ENCODE measurements around the gene PTPRD.

The PTPRD gene

GRCh38 chr9:10079284-10079964 is 533.4 kb downstream of the PTPRD start:
- H3K27ac ChIP-seq = no peak overlapping the region
- no peak for DNase-seq (ENCODE audit: low read depth, low spot score)

DNA sequence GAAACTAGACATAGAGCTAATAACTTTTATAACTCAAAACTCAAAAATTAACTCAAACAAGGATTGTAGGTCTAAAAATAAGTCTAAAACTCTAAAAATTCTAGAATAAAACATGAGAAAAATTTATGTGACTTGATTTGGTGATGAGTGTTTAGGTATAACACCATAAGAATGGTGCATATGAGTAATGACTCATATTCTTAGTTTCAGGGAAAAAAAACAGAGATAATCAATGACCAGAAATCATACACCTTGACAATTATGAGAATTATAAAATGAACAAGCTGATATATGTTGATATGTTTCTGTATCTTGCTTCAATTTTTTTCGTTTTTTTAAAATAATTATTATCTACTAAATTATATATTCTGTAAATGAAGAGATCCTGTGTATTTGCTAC is 541.2 kb downstream of the PTPRD start:
- DNase-seq (ENCODE audit: low read depth, low spot score) = no peak
- no peak overlapping the region for H3K27ac ChIP-seq

GRCh38 chr9:10062629-10063395 is 550.0 kb downstream of the PTPRD start:
- DNase-seq (ENCODE audit: low read depth, low spot score) = no peak
- H3K27ac ChIP-seq = no peak overlapping the region

- DNase-seq (ENCODE audit: low read depth, low spot score) = peak; percentile 75
- peak overlapping the region; percentile 76 for H3K27ac ChIP-seq
These were observed 553.8 kb downstream of the PTPRD start for GRCh38 chr9:10059044-10059443.

DNA sequence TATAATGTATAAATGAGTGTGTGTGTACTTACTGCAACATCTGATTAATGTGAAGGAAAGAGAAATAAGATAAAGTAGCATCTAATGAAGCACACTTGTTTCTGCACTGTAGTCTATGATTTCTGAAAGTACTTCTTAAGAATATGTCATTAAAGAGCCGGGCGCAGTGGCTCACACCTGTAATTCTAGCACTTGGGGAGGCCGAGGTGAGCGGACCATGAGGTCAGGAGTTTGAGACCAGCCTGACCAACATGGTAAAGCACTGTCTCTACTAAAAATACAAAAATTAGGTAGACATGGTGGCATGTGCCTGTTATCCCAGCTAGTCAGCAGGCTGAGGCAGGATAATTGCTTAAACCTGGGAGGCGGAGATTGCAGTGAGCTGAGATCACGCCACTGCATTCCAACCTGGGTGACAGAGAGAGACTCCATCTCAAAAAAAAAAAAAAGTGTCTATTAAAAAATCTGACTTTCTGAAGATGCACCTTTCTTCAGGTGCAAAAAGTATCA is 556.9 kb downstream of the PTPRD start:
- DNase-seq (ENCODE audit: low read depth, low spot score) = no peak

GRCh38 chr9:10054456-10054855 is 558.3 kb downstream of the PTPRD start:
- DNase-seq (ENCODE audit: low read depth, low spot score) = no peak
- H3K27ac ChIP-seq = no peak overlapping the region

More for the DNA sequence above, 556.9 kb downstream of the PTPRD start:
- H3K27ac ChIP-seq = no peak overlapping the region

DNA sequence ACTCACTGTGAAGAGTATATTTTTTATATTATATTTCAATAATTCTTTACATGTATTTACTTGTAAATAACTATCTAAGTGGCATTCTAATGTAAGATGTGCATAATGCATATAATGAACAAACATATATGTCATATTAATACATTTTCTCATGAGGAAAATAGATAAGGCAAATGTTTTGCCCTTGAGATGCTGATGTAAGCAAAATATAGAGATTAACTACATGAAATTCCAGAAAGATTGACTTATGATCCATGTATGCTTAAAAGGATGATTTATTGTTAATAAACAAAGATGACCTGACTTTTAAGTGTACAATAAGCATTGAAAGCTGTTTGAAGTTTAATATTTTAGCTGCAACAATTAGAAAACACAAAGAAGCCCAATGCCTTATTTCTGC is 559.9 kb downstream of the PTPRD start:
- DNase-seq (ENCODE audit: low read depth, low spot score) = no peak

GRCh38 chr9:10052181-10052580 is 560.6 kb downstream of the PTPRD start:
- no peak overlapping the region for H3K27ac ChIP-seq
- no peak for DNase-seq (ENCODE audit: low read depth, low spot score)

More for the DNA sequence above, 559.9 kb downstream of the PTPRD start:
- H3K27ac ChIP-seq = no peak overlapping the region

GRCh38 chr9:10050016-10050415 is 562.8 kb downstream of the PTPRD start:
- H3K27ac ChIP-seq = peak overlapping the region; percentile 74
- DNase-seq (ENCODE audit: low read depth, low spot score) = peak; percentile 10

DNA sequence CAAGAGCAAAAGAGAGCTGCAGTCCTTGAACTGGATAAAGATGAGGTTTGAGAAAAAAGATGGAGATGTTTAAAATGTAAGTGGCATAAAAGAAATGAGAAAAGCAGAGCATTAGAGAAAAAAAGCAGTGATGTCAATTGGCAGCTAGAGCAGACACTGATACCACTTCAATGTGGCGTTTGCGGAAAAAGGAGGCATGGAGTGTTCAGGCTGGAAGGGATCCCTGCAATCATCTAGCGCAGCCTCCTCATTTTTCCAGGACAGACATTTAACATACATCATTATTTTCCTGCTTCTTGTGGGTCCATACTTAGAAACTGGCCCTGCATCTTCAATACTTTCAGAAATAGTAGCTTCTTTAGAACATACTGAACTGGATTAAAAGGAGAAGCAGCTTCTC is 563.8 kb downstream of the PTPRD start:
- DNase-seq (ENCODE audit: low read depth, low spot score) = no peak
- H3K27ac ChIP-seq = peak overlapping the region; percentile 74

DNA sequence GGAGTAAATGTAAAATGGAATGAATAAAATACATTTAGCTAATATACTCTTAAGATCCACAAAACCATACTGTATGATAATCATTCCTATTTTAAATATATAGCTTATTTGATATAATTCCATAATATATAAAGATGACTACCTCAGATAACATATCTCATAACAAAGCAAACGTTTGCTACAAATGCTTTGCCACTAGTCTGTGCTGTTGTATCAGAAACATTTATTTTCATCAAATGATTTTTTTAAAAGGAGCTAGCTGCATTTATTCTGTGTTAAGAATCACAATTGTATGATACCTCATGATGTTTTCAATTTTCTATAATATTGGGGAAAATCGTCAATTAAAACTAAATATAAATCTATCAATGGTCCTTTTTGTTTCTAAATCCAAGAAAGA is 567.2 kb downstream of the PTPRD start:
- H3K27ac ChIP-seq = no peak overlapping the region
- DNase-seq (ENCODE audit: low read depth, low spot score) = no peak

- no peak overlapping the region for H3K27ac ChIP-seq
- DNase-seq (ENCODE audit: low read depth, low spot score) = no peak
These were observed 571.0 kb downstream of the PTPRD start for GRCh38 chr9:10041726-10042229.

GRCh38 chr9:10036095-10036494 is 576.7 kb downstream of the PTPRD start:
- H3K27ac ChIP-seq = no peak overlapping the region
- DNase-seq (ENCODE audit: low read depth, low spot score) = no peak

GRCh38 chr9:10032166-10032565 is 580.6 kb downstream of the PTPRD start:
- DNase-seq (ENCODE audit: low read depth, low spot score) = no peak
- no peak overlapping the region for H3K27ac ChIP-seq

GRCh38 chr9:10026443-10026984 is 586.3 kb downstream of the PTPRD start:
- no peak for DNase-seq (ENCODE audit: low read depth, low spot score)
- H3K27ac ChIP-seq = no peak overlapping the region

GRCh38 chr9:10015755-10016154 is 597.0 kb downstream of the PTPRD start:
- no peak for DNase-seq (ENCODE audit: low read depth, low spot score)
- no peak overlapping the region for H3K27ac ChIP-seq

DNA sequence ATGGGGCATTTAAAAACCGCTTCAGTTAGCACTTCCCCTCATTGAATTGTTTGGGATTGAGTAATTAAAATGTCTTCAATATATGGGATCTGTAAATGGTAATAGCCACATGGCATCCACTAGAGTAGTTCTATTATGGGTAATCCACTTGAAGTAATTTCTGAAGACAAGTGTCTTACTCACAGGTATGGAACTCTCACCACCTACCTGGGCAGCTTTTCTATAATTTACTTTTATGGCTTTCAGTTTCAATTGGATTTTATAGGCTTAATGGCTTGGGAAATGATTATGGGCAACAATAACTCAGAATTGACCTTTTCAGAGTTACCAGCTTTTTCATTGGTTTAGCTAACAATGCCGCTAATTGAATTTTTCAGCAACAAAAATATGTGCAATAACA is 597.9 kb downstream of the PTPRD start:
- H3K27ac ChIP-seq = no peak overlapping the region
- no peak for DNase-seq (ENCODE audit: low read depth, low spot score)

DNA sequence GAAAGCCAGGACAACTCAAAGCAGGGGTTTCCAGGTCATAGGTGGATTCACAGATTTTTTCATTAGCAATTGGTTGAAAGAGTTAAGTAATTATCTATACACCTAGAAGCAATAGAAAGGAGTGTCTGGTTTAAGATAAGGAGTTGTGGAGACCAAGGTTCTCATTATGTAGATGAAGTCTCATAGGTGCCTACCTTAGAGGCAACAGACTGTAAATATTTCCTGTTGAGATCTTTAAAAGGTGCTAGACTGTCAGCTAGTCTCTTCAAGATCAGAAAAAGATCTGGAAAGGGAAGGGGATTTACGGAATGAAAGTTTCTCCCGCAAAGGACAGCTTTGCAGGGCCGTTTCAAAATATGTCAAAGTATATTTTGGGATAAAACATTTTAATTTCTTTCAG is 603.4 kb downstream of the PTPRD start:
- no peak for DNase-seq (ENCODE audit: low read depth, low spot score)
- H3K27ac ChIP-seq = no peak overlapping the region

DNA sequence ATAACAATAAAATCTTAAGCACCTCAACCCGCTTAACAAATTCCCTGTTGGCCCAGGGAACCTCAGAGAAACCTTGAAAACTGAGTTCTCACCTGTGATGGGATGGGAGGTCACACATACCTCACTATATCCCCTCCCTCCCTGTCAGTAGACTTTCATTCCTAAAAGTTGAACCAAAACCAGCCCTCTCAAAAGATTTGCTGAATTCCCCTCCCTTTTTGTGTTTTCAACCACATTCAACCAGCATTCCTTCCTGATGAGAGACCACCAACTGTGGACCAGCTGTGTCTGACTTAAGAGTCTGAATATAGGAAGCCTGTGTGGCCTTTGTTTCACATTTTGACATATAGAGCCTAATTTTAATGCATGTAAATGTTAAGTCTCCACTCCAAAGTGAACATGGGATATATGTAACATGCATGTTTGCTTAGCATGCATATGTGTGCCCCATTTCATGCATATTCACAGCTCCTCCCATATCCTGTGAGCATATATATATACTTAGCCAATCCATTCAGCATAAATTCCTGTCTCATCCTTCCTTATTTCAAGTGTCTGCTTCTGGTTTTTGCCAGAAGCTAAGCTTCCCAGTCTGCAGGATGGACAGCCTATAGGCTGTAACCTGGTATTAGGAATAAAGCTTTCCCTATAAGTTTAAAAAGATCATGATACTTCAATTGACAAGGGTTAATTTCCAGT is 604.6 kb downstream of the PTPRD start:
- no peak for DNase-seq (ENCODE audit: low read depth, low spot score)
- H3K27ac ChIP-seq = no peak overlapping the region

DNA sequence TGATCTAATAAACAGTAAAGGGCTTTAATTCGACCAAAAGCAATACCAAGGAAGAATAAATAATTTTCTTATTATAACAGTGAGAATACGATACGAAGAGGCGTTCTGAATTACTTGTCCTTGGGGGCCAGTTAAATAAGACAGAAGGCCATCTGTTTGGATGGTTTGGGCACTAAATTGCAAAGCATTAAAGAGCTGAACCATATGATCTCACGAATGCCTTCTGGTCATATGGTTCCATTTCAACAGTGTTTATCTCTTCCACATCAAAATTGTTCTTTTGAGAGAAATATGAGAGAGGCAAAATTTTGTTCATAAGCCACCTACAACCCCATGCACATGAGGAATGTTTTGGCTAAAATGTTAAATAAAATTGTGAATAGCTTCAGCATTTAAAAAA is 605.4 kb downstream of the PTPRD start:
- DNase-seq (ENCODE audit: low read depth, low spot score) = no peak
- no peak overlapping the region for H3K27ac ChIP-seq

- no peak for DNase-seq (ENCODE audit: low read depth, low spot score)
- no peak overlapping the region for H3K27ac ChIP-seq
These were observed 607.6 kb downstream of the PTPRD start for GRCh38 chr9:10005206-10005605.
